HG03280 (cell line): ENCODE results near the gene PSMB2.
A peak's percentile ranks its signal among the peaks of the same experiment; 100 is the strongest.
"Not testable (repeated sequence)": the region's sequence is repeated elsewhere in the genome, so short reads cannot be mapped to it uniquely, and the experiment has no call there.

Experiments used
- ATAC-seq: cut with Tn5 transposase; IDR thresholded peaks from one replicate; pipeline ENCODE4 v1.9.1; 2021; ENCODE audit warnings: mild to moderate bottlenecking, moderate library complexity; ENCODE audit not compliant: unreplicated experiment

Gene PSMB2

DNA sequence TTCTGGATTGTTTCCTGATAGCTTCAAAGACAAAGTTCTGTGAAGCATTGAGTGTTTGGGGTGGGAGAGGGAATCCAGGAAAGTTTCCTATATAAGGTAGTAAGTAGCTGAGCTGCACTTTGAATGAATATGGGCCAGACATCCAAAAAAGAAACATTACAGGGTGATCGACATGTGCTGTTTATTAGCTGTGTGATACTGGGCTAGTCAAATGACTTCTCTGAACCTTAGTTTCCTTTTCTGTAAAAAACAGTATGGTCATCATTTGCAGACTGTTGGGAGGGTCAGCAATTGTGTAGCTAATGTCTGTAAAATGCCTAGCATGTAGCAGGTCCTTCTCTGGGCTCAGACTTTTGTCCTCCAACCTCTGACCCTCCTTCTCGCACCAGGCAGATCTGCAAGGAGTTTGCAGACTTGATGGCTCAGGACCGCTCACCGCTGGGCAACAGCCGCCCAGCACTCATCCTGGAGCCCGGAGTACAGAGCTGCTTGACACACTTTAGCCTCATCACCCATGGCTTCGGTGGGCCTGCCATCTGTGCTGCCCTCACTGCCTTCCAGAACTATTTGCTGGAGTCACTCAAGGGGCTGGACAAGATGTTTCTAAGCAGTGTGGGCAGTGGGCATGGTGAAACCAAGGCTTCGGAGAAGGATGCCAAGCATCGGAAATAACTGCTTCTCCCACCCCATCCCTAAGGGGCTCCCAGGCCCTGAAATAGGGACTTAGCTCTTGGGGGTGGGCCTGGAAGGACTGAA, 47.1 kb downstream of the PSMB2 start:
- no peak for ATAC-seq

DNA sequence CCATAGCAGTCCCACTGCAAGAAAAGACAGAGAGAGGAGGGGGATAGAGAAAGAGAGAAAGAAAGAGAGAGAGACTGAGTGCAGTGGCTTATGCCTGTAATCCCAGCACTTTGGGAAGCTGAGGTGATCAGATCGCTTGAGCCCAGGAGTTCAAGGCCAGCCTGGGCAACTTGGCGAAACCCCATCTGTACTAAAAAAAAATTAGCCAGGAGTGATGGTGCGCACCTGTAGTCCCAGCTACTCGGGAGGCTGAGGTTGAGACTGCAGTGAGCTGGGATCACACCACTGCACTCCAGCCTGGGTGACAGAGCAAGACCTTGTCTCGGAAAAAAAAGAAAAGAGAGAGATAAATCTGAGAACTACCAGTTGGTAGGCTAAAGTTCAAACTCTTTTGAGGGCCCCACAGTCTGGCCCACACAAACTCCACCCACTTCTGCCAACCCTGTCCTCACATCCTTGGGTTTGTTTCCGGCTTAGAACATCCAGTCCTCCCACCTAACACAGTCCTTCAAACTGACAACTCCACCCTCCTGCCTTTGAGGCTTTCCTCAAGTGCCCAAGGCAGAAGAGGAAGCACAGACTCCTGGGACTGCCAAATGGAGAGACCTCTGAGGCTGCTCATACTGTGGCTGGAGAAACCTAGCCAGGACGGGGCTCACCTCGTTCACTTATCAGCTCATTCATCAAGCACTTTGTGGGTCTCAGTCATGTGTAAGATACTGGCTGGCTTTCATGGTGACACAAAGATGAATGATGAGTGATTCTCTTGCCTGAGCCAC, 48.1 kb downstream of the PSMB2 start:
- ATAC-seq: no peak

DNA sequence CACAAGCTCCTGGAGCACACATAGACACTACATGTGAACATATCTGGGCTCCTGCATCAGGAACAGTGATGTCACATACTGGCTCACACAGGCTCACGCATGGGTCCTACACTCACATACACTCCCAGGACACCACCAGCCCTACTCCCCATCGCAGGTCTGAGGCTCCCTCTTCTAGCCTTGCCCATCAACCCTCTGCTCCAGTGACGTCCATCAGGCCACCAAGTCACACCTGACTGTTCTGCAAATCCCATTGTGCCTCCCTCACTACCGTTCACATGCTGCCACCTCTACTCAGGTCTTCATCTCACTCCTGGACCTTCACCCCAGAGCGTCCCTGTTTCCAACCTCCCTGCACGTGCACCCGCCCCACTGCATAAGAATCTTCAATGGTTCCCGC, 50.1 kb downstream of the PSMB2 start:
- no peak for ATAC-seq

GRCh38 chr1:35590476-35591040, 50.8 kb downstream of the PSMB2 start:
- no peak for ATAC-seq

- no peak for ATAC-seq
These were observed 51.6 kb downstream of the PSMB2 start for GRCh38 chr1:35589516-35590427.

DNA sequence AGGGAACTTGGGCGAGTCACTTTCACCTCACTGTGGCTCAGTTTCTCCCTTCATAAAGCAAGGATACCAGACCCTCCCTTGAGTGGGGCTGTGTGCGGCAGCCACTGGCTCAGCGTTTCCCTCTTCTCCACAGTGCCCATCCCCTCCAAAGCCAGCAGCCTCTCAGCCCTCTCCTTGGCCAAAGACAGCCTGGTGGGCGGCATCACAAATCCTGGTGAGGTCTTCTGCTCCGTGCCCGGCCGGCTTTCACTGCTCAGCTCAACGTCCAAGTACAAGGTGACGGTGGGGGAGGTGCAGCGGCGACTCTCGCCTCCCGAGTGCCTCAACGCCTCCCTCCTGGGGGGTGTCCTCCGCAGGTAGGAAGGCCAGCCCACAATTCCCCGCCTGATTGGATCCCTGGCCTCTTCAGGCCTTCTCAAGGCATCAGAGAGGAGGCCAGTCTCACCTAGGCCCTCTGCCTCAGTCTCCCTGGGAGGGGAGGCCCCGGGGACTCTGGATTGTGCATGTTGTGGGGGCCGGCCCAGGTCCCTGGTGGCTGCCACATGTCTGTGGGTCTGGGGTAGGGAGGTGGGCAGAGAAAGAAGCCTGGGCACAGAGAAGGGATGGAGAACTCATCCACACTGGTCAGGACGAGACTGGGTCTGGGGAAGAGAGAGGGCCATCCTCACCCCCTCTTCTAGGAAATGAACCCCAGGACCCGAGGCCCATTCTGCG, 53.0 kb downstream of the PSMB2 start:
- ATAC-seq: no peak

GRCh38 chr1:35587736-35588135, 53.6 kb downstream of the PSMB2 start:
- ATAC-seq: no peak

DNA sequence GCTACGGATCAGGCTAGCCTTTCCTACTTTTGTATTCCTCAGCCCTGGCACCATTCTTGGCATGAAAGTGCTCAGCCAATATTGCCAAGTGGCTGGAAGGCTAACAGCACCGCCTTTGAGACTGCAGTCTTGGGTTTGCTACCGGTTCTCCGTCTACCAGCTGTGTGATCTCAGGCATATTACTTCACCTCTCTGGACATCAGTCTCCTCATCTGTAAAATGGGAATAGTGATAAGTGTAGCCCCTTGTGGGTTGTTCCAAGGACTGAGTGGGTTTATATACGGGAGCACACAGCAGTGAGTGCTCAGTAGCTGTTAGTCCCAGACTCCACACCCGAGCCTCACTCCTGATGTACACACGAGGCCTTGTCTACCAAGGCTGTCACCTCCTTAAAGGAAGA, 54.5 kb downstream of the PSMB2 start:
- no peak for ATAC-seq

GRCh38 chr1:35585805-35586204, 55.5 kb downstream of the PSMB2 start:
- ATAC-seq: not testable (repeated sequence)

DNA sequence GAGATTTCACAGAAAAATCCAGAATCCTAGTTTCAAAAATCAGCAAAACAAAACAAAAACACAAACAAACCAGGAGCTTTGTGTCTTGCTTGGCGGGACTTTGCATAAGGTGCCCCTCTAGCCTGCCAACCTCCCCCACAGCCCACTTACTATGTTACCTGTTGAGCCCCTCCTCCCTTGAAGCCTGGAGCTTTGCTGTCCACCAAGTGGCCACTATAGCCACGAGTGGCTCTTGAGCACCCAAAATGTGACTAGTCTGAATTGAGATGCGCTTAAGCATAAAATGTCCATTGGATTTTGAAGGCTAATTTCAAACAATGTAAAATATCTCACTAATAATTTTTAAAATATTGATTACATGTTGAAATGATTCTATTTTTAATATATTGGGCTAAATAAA, 56.0 kb downstream of the PSMB2 start:
- no peak for ATAC-seq

DNA sequence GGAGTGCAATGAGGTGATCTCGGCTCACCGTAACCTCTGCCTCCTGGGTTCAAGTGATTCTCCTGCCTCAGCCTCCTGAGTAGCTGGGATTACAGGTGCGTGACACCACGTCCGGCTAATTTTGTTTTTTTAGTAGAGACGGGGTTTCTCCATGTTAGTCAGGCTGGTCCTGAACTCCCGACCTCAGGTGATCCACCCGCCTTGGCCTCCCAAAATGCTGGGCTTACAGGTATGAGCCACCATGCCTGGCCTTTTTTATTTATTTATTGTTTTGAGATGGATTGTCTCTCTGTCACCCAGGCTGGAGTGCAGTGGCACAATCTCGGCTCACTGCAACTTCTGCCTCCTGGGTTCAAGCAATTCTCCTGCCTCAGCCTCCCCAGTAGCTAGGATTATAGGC, 59.7 kb downstream of the PSMB2 start:
- ATAC-seq: not testable (repeated sequence)

DNA sequence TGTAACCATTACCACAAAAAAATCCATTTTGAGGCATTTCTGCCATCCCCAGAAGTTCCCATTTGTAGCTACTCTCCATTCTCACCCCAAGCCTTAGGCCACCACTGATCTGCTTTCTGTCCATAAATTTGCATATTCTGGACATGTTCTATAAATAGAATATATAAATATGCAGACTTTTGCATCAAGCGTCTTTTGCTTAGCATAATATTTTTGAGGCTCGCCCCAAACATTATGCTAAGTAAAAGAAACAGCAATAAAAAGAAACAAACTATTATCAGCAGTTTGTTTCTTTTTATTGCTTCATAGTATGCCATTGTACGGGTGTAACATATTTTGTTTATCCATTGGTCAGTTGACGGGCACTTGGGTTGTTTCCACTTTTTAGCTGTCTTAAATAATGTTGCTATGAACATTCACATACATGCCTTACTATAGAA, 60.4 kb downstream of the PSMB2 start:
- no peak for ATAC-seq

DNA sequence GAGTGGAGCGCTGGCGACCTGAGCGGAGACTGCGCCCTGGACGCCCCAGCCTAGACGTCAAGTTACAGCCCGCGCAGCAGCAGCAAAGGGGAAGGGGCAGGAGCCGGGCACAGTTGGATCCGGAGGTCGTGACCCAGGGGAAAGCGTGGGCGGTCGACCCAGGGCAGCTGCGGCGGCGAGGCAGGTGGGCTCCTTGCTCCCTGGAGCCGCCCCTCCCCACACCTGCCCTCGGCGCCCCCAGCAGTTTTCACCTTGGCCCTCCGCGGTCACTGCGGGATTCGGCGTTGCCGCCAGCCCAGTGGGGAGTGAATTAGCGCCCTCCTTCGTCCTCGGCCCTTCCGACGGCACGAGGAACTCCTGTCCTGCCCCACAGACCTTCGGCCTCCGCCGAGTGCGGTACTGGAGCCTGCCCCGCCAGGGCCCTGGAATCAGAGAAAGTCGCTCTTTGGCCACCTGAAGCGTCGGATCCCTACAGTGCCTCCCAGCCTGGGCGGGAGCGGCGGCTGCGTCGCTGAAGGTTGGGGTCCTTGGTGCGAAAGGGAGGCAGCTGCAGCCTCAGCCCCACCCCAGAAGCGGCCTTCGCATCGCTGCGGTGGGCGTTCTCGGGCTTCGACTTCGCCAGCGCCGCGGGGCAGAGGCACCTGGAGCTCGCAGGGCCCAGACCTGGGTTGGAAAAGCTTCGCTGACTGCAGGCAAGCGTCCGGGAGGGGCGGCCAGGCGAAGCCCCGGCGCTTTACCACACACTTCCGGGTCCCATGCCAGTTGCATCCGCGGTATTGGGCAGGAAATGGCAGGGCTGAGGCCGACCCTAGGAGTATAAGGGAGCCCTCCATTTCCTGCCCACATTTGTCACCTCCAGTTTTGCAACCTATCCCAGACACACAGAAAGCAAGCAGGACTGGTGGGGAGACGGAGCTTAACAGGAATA, 64.0 kb downstream of the PSMB2 start:
- peak; percentile 61 for ATAC-seq

DNA sequence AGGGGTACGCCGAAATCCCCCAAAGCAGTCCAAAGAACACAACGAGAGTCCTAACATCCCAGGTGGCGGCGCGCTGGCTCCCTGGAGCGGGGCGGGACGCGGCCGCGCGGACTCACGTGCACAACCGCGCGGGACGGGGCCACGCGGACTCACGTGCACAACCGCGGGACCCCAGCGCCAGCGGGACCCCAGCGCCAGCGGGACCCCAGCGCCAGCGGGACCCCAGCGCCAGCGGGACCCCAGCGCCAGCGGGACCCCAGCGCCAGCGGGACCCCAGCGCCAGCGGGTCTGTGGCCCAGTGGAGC, 64.6 kb downstream of the PSMB2 start:
- not testable (repeated sequence) for ATAC-seq

DNA sequence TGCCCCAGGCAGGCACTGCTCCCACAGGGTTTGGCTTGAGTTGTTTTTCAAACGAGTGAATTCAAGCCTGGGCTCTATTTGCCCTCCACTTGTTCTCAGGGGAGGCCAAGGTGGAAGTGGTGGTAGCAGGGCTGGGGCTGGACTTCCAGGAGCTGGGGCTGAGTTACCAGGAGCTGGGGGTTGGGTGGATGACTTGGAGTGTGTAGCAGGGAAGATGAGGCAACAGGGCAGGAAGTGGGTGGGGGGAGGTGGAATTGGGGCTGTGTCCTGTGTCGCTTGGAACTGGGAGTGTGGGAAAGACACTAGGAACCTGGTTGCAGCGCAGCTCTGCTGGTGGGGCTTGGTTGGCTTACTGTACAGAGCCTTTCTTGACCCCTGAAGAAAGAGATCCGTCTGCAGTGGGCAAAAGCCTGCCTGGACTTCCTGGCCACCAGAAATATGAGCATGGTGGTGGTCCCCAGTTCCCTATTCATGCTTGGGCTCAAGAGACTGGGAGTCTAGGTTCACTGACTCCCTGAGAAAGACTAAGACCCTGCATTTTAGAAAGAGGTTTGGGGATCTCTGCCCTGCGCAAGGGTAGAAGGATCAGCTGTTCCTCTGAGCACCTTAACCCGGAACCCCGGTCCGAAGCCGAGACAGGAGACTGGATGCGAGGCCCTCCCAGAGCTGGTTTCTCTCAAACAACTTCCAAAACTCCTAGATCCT, 65.1 kb downstream of the PSMB2 start:
- ATAC-seq: no peak

GRCh38 chr1:35575416-35575958, 65.8 kb downstream of the PSMB2 start:
- ATAC-seq: no peak

DNA sequence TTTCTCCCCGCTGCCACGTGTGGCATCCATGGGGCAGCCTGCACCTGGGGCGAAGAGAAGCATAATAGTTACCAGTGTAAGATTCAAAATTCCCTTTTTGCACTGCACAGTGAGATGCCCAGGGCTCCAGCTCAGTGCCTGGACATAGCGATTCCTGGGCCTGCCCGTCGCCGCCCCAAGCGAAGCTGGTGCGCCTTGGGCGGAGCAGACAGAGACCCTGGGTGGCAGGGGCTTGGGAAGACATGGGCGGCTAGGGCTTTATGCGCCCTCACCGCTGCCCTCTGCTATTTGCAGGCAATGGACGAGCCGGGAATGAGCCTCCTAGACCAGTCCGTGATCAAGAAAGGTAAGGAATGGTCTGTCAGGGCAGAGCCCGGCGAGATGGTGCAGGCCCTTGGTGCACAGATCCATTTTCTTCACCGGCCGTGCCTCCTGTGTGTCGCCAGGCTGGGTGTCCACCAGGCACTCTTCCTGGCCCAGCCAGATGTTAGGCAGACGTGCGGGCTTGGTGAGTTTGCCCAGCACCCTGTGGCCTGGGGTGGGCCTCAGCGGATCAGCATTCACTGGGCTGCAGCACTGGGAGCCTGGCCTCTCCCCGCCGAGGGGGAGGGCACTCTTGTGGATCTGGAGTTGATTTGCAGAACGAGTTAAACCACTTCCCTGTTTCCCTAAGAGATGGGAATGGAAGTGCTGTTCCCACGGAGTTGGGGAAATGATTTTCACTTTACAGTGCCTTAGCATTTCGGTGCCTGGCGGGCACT, 66.5 kb downstream of the PSMB2 start:
- no peak for ATAC-seq
